Cardiac fibroblast (primary cell): ENCODE data around the gene CCDC33.

ENCODE experiments used
- DNase-seq, 2 donors: peaks; one replicate each; pipeline versions ENCODE4 v3.0.0 to v3.0.0-alpha.2; 2010; ENCODE audit warnings: low read depth in 2 of 2
- H3K4me3 ChIP-seq, 2 donors: replicated peaks in 1 of 2; 1 replicate in 1 of 2; 2 replicates in 1 of 2; pipeline ENCODE4 v1.5.1; 2011; ENCODE audit warnings: low read depth in 2 of 2, low read length in 2 of 2, mild to moderate bottlenecking in 2 of 2, moderate library complexity in 1 of 2
- CTCF ChIP-seq: IDR thresholded peaks from one replicate; pipeline ENCODE4 v1.5.1; 2011; ENCODE audit warnings: low read depth, mild to moderate bottlenecking, low read length, inconsistent platforms

Gene CCDC33

GRCh38 chr15:74336061-74337005 is 100.2 kb downstream of the CCDC33 start:
- no peak overlapping the region for H3K4me3 ChIP-seq
- peak; percentile 45 to 55 for DNase-seq
- no peak for TF ChIP-seq CTCF

- DNase-seq = no peak
- TF ChIP-seq CTCF = no peak
- H3K4me3 ChIP-seq = no peak overlapping the region
Measured at GRCh38 chr15:74337146-74337545, 101.0 kb downstream of the CCDC33 start.

- no peak overlapping the region for H3K4me3 ChIP-seq
Measured at GRCh38 chr15:74337607-74338211, 101.6 kb downstream of the CCDC33 start.

GRCh38 chr15:74338676-74339075 is 102.5 kb downstream of the CCDC33 start:
- DNase-seq = no peak
- TF ChIP-seq CTCF = no peak
- no peak overlapping the region for H3K4me3 ChIP-seq

More at GRCh38 chr15:74337607-74338211, 101.6 kb downstream of the CCDC33 start:
- no peak for TF ChIP-seq CTCF
- no peak for DNase-seq

- no peak for DNase-seq
- TF ChIP-seq CTCF = no peak
- H3K4me3 ChIP-seq = no peak overlapping the region
Measured at GRCh38 chr15:74339371-74339770, 103.2 kb downstream of the CCDC33 start.

- TF ChIP-seq CTCF = no peak
- H3K4me3 ChIP-seq = no peak overlapping the region
- DNase-seq = peak; percentile 28 to 34
Measured at GRCh38 chr15:74340150-74340549, 104.0 kb downstream of the CCDC33 start.
